ENCODE results near the gene SPRED1.
A peak's percentile ranks its signal among the peaks of the same experiment; 100 is the strongest.

Gene SPRED1

DNA sequence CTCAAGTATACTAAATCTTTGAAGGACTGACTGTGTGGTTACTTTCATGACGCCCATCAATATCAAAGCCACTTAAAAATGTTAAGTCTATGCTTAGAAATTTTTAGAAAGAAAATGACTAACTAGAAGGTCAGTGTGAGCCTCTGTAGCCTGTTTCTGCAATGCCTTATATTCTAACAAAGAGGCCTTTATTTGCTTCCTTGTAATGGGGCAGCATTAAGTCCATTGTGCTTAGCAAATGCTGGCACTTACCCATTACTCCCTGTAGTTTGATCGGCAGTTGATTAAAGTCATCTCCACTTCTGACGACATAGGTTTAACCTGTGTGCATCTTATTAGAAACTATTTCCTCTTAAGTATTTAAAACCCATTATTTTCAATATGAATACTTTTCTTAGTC, 109.7 kb downstream of the SPRED1 start:
- no peak for DNase-seq (ENCODE audit: low spot score)

DNA sequence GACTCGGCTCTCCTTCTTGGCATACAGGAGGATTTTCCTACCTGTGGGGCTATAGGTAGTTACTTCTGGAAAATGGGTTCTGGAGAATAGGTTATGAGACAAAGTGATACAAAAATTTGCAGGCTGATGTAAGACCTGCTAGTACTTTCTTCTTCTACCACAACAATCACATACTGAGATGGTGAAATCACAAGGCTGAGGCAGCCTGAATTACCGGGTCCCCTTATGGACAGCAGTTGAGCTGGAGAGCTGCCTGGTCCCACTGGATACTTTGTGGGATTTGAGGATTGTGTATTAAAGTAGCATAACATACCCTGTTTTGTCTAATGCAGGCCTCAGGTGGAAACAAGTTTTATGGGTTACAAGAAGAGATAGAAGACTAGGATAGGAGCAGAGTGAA, 114.8 kb downstream of the SPRED1 start:
- peak; percentile 57 for DNase-seq (ENCODE audit: low spot score)

DNA sequence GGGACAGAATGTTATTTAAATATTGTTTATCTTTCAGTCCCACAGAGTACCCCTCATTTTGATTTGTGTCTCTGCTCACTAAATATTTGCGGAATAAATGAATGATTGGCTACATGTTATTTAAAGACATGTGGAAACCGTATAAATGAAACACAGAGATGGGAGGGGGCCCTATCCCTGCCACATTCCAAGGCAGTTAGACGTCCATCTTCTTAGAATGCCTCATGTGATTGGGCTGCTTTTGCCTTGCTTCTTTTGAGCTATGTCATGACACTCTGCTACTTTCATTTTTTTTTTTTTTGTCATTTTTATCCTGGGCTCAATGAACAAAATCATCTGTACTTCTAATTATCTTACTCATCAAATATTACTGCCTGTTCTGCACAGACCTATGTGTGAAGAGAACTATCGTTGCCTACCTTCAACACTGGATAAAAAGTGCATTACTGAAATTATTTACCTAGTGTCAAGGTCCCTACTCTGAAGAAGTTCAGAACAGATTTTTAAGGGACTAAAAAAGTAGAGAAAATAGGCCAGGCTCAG, 117.4 kb downstream of the SPRED1 start:
- DNase-seq (ENCODE audit: low spot score), result no peak

DNA sequence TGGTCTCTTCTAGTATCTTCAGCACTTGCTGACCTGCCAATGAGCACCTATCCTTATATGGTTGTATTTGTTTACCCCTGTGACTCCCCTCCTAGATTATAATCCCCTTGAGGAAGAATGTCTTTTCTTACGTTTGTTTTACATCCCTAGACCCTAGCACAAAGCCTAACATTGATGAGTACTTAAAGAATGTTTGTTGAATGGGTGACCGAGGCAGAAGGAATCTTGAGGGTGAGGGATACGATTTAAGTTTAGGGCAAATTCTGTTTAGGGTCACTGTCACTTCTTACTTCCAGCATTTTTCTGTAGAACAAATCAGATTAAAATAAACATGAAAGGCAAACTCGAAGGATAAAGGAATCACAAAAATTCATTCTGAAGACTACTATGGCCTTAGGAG, 120.4 kb downstream of the SPRED1 start:
- DNase-seq (ENCODE audit: low spot score), result no peak

DNA sequence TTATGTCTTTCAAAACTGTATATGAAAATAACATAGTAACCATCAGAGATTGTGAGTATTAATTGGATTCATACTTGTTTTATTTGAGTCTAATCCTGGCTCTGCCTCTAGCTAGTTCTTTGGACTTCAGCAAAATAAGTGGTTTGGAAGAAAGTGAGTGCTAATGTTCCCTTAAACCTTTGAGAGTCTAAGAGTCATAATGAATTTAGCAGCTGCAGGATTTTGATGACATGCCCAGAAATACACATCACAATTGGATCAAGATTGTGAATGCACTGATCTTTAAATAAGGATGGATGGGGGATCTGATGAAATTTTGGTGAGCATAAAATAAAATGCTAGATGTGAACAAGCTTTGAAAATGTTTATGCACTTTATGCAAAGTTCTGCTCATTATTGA, 121.4 kb downstream of the SPRED1 start:
- DNase-seq (ENCODE audit: low spot score), result no peak

DNA sequence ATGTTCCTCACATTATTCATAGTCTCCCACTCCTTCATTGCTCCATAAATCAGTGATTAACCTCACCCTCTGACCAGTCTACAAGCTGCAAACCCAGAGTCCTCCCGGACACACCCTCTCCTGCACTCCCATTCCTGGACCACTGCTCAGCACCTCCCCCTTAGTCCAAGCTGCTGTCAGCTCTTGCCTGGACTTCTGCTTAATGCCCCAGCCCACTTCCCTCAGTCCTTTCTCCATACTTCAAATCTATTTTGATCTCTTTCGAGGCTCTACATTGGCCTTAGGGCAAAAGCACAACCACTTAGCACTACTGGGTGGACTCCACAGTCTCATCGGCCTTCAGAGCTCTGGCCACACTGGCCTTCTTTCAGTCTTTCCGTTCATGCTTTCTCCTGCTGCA, 121.9 kb downstream of the SPRED1 start:
- peak; percentile 12 for DNase-seq (ENCODE audit: low spot score)

DNA sequence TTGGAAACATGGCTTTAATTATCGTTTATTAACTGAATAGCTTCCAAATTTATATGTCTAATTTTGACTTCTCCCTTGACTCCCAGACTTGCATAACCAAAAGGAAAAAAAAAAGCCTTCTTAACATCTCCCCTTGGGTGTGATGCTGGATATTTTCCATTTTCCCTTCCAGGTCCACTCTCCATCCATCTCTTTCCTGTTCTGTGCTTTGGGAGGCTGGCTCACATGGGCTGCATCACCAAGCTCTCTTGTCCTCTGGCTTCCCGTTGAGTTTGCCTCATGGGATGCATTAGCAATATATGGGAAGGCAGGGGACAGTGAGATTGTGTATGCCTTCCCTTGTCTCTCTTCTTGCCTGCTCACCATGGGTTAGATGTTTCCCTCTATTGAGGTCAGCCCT, 123.4 kb downstream of the SPRED1 start:
- DNase-seq (ENCODE audit: low spot score), result no peak

DNA sequence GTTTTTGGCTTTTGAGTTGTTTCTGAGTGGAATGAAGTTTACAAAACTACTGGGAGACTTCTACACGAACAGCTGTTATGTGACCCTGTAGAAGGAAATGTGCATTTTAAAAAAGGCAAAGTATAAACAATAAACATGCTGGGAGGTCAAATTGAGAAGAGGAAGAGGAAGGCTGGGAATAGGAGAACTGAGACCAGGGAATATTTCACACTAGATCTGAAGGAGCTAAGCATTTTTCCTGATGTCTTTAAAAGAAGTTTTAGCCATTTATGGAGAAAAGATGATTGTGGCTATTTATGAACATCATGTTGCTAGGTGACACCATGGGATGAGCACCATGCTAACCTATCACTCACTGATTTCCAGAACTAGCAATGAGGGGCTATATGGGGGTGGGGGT, 125.0 kb downstream of the SPRED1 start:
- DNase-seq (ENCODE audit: low spot score), result no peak

DNA sequence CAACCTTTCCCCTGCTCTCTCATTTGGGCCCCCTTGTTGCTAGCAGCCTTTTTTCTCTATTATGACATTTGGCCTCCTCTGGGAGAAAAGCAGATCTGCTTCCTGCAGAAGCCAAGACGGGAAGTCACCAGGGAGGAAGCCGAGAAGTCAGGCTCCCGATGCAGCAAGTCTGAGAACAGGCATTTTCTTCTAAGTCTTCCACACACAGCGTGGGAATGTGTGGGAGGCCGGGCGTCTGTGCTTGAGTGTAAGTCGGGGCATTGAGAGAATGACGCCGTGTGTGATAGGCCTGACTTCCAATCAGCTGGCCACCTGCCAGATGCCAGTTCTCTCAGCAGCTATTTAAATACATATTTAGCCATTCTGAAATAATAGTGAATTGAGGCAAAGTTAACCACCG, 125.5 kb downstream of the SPRED1 start:
- no peak for DNase-seq (ENCODE audit: low spot score)

DNA sequence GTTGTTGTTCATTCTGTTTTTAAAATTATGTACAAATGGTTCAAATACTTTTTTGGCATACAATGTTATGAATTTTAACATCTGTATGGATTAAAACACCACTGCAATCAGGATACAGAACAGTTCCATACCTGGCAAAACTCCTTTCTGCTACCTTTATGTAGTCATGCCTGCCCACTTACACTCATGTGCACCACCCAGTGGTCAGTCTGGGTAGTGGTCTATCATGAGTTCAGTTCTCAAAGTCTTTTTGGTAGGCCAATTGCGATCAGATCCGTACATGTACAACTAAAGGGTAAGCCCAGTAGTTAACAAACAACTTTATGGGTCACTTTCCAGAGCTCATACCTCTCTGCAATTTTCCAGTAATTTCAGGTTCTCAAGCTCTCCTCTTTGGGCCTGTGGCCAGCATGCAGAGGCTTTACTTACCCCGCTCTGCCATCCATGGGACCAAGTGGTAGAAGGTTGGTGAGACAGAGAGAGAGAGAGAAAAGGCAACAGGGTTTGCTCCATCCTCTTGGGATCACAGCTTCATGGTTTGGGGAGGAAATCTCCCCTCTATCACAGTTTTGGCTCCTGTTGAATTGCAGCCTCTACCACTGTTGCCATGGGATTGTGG, 137.4 kb downstream of the SPRED1 start:
- peak; percentile 55 for DNase-seq (ENCODE audit: low spot score)

DNA sequence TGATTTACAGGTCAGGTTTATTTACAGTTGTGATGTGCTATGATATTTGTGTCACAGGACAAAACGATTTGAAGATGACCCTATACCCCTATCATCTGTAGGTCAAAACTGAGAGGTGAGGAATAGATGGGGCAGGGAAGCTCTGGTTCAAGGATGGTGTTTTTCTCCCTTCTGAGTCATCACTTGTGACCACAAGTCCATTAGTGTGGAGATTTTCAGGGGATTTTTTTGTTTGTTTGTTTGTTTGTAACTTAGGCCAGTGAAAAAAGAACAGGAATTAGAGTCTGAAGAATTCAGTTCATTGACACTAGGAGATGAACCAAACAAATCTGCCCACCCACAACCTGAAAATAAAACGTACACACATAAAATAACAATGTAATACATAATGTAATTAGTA, 138.6 kb downstream of the SPRED1 start:
- DNase-seq (ENCODE audit: low spot score), result no peak

DNA sequence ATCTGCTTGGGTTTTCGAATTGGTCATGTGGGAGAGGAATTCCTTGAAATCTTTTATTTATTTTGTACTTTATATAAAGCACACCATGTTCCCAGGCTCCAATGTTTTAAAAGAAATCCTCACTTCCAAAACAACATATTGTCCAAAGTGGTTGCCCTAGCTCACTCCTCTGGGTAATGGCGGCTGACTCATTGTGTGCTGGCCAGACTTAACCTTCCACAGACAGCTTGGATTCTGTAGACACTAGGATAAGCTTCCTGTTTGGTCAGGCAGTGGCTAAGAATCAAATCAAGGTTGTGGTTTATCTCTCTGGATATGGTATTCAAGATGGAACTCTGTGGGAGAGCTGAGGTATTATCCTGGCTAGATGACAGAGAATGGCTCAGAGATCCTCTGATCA, 145.5 kb downstream of the SPRED1 start:
- DNase-seq (ENCODE audit: low spot score), result peak; percentile 78

DNA sequence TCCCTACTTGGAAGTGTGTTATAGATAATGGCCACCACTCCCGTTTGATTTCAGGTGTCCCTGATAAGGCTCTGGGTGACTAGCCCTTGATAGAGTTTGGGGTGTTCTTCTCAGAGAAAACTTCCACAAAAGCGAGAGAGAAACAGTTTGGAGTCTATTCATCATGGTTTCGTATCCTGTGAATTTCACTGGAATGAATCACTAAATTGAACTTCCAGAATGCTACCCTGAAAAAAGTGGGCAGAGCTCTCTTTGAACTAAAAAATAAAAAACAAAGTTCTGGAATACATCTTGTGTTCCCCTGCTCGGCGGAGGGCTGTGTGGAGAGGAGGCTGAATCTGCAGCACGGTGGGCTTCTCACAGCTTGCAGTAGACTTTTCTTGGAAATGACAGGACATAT, 148.5 kb downstream of the SPRED1 start:
- peak; percentile 39 for DNase-seq (ENCODE audit: low spot score)

DNA sequence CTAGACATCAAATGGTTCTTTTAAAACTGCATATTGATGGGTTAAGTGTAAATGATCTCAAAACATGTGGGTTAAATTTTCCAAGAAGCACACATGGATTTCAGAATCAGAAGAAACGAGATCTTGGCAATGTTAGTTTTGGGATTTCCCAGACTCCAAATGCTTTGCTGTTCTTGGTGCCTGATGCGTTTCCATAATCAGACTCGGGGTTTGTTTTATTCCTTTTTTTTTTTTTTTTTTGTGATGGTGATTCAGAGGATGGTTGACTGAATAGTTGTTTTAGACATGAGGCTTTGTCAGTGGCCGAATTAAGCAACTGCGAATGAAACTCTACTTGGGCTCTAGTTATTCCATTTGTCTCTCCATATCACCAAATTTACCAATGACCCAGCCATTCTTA, 149.1 kb downstream of the SPRED1 start:
- DNase-seq (ENCODE audit: low spot score), result peak; percentile 44

DNA sequence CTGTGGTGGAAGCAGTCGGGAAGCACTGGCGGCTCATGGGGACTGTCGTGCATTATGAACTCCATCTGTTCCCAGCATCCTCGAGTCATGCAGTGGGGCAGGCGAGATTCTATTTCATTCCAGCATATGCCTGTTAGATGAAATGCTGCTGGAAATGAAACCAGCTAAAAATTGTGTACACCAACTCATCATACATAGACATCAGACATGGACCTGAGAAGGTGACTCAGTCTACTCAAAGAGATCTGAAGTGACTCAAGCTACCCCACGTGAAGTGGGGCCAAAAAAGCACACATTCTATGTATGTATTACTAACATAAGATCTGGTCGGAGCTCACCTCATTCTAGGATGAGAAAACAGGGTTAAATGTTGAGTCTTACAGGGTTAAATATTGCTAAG, 153.8 kb downstream of the SPRED1 start:
- no peak for DNase-seq (ENCODE audit: low spot score)

Measured in GM03348 (cell line).